GM03348 (cell line): ENCODE results near the gene NUDC.

Experiments
- DNase-seq: peaks from one replicate; pipeline ENCODE4 v3.0.0; 2012; ENCODE audit warnings: low spot score

NUDC gene

GRCh38 chr1:26991310-26992116, 70.0 kb downstream of the NUDC start:
- DNase-seq: peak; percentile 56

- peak; percentile 99 for DNase-seq
Observed at GRCh38 chr1:26993237-26994019, 71.9 kb downstream of the NUDC start, which contains the start of gene TRNP1. TSS of gene TRNP1 (plus strand) at chr1:26993692. CDS start at chr1:26993787, 95 bp downstream.

- DNase-seq: peak; percentile 70
Observed at GRCh38 chr1:26994020-26994786, 72.7 kb downstream of the NUDC start.

DNA sequence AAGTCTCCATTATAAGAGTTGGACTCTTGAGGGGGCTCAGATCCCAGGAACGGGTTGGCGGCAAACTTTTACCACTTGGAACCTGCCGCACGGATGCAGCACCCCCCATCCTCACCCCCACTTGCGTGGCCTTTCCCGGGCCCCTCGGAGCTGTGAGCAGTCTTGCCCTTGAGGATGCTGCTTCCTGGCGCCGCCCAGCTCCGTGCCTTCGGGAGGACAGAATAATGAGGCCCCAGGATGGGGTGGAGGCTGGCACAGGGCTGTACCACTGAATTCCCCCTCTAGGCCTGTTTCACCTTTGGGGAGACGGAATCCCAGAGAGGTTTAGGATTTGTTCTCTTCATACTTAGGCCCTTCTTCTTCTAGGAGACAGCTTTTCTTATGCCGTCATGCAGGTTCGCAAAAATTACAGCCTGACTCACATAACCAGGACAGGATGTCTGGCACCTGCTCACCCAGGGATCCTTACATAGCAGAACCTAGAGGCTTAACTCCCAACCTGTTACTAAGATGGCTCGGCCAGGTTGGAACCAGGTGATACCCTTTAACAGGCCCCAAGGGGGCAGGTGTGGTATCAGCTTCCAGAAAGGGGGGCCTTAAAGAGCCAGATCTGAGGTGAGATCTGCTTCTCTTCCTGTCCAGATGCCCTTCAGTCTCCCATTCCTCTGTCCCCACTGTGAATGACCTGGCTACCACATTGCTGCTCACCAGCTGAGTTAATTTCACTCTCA, 73.4 kb downstream of the NUDC start:
- peak; percentile 54 for DNase-seq

- peak; percentile 80 for DNase-seq
Observed at GRCh38 chr1:26996024-26996423, 74.5 kb downstream of the NUDC start.
